SU-DHL-6 (cell line): ENCODE results near the gene TCERG1.

Source experiments
- CTCF ChIP-seq: fragments of 200-600 bp; sonication (generic); IDR thresholded peaks from one replicate; pipeline ENCODE4 v1.5.1; 2017; ENCODE audit warnings: antibody characterized with exemption, mild to moderate bottlenecking, low read length, moderate library complexity; ENCODE audit not compliant: insufficient read depth, poor library complexity, severe bottlenecking
- EZH2phosphoT487 ChIP-seq: fragments of 200-600 bp; sonication (generic), shearing (Covaris generic); conservative IDR thresholded peaks from 2 replicates; pipeline ENCODE4 v1.6.1; 2018; ENCODE audit warnings: mild to moderate bottlenecking, antibody characterized with exemption, low read length, moderate library complexity, mixed read lengths

GRCh38 chr5:146553446-146553845, 106.3 kb downstream of the TCERG1 start:
- TF ChIP-seq CTCF (no peak), EZH2phosphoT487 (no peak)
